SK-MEL-5 (cell line): ENCODE data around the gene PPARA. TPM values are rescaled to one million over a fixed set of nuclear protein-coding genes. Genes with fewer than 3 reads are reported as not detected.

Experiments
- DNase-seq: peaks from one replicate; pipeline ENCODE4 v3.0.0-alpha.2; 2016; ENCODE audit warnings: low read depth, low spot score
- in situ Hi-C: cut with HindIII; loops from 2 replicates; pipeline ENCODE4 v1.10.0; 2016; ENCODE audit warnings: low sequenced_read_pairs, high pct_unique_total_duplicates, low pct_unique_long_range_greater_than_20kb
- total RNA-seq: library from RNA; depleted of rRNA; stranded (reverse); fragments of >200 nt; shearing (Covaris generic); gene quantifications from 2 replicates; pipeline ENCODE4 v1.2.3, GENCODE V29; 2014

PPARA gene
- total RNA-seq, 1 experiment from 2014 or later: 10.6 TPM

GRCh38 chr22:46280063-46280817 is 129.9 kb downstream of the PPARA start:
- no peak for DNase-seq
- in situ Hi-C loops: no loop called here

GRCh38 chr22:46280999-46281623 is 130.8 kb downstream of the PPARA start:
- DNase-seq: no peak
- in situ Hi-C loops: no loop called here

DNA sequence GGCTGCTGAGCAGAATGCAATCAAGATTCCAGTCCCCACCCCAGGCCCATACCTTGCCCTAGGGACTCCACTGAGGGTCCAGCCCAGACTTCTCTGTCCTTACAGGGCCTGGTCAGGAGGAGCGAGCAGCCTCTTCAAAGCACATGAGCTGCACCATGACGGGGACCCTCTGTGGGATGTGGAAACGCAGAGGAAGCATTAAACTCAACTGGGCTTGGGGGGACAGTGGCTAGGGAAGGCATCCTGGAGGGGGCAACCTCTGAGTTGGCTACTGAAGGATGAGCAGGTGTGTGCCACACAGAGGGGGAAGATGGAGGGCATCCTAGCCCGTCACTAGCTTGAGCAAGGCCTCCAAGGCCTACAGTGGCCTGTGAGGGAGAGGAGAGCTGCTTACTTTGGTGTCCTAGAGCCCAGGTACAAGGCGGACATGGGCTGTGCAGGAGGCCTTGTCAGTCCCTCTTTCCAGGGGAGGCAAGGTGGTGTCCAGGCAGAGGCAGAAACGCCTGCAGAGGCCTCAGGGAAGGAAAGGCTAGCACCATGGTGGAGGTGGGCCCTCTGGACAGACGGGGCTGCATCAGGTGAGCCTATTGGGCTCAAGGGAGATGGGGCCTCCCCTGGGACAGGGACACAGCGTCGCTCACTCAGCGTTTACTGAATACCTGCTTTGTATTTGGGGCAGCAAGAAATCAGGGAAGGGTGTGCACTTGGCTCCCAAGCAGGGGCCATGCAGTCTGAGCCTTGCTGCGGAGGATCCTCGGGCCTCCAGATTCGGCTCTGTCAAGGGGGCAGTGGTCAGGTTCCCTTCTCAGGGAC is 131.7 kb downstream of the PPARA start:
- no peak for DNase-seq
- in situ Hi-C loops: no loop called here

GRCh38 chr22:46286006-46286405 is 135.7 kb downstream of the PPARA start:
- no peak for DNase-seq
- in situ Hi-C loops: no loop called here

DNA sequence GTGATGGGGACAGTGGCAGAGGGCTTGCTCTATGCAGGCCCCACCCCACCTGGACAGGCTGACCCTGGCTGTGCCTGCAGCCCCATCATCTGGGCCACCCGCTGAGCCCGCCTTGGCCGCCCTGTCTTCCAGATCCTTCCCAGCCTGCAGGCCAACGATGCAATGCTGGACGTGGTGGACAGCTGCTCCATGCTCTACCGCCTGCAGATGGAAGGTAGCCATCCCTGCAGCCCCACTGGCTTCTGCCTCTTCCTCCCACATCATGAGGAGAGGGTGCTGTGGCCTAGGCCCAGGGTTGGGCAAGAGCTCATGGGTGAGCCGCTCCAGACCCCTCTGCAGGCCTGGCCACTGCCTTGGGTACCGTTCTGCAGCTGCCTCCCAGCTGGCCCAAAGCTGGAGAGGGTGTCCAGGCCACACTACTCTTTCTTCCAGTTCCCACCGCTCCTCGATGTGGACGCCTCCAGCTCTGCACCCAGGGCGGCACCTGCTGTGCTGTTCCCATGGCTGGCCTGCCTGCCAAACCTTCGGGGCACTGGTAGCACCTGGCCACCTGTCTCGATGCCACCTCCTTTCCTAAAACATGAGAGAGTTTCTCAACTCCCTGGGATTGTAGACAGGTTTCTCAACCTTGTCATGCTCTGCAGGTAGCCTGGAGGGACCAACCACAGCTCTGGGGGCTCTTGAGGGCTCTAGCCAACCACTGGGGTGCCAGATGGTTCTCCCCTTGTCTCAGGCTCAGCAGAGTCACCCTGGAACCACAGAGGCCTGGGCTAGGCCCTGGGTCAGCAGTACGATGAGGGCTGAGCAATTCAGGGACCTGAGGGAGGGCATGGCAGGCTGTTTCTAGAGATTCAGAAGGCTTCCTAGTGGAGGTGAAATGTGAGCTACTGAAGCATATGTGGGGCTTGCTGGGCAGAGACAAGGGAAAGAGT is 136.9 kb downstream of the PPARA start:
- no peak for DNase-seq
- in situ Hi-C loops: no loop called here

DNA sequence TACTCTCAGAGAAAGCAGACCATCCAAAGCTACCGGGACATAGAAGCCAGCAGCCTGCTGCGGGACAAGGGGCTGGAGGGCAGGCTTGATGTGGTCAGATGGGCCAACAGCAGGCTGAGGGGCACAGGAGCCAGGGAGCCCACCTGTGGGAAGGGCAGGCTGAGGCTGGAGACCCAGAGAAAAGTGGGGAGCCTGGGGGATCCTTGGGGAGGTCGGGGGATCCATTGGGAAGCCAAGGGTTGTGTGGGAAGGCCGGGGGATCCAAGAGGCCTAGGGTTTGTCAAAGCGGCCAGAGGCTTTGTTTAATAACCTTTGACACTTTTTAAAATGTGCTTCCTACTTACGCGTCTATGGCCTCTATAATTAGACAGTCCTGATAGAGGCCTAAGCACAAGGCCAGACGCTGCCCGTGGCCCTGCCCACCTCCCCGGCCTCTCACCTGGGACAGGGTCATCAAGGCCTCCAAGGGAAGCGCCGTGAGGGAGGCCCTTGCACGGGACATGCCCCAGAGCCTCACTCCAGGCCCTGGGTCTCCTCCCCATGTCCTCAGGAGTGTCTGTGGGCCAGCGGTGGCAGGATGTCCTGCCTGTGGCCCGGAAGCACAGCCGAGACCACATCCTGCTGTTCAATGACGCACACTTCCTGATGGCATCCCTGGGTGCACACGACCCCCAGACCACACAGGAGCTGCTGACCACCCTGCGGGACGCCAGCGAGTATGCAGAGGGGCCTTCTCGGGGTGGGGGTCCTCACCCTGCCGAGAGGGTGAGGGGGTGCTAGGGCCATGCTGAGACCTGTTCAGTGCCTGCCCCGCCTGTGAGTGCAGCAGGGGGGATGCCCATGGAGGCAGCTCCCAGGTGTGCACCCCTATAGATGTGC is 137.8 kb downstream of the PPARA start:
- DNase-seq: no peak
- in situ Hi-C loops: no loop called here

GRCh38 chr22:46288846-46289243 is 138.5 kb downstream of the PPARA start:
- in situ Hi-C loops: no loop called here
- DNase-seq: no peak

DNA sequence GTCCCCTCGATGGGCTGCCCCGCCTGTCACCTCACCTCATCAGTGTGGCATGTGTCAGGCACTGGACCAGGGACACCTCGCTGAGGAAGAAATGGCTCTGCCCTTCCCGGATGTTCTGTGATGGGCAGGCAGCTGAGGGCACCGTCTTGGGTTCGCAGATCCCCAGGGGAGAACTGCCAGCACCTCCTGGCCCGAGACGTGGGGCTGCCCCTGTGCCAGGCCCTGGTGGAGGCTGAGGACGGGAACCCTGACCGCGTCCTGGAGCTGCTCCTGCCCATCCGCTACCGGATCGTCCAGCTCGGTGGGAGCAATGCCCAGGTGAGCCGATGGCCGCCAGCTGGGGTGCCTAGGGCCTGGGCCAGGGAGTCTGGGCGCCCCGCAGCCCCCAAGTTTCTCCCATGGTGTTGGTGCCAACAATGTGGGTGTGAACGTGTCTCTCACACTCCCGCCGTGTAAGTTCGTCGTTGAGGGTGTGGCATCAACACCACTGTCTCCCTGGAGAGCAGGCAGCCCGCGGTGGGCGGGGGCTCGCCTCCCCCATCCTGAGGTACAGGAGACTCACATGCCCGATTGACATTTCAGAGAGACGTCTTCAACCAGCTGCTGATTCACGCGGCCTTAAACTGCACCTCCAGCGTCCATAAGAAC is 139.0 kb downstream of the PPARA start:
- no peak for DNase-seq
- in situ Hi-C loops: no loop called here

DNA sequence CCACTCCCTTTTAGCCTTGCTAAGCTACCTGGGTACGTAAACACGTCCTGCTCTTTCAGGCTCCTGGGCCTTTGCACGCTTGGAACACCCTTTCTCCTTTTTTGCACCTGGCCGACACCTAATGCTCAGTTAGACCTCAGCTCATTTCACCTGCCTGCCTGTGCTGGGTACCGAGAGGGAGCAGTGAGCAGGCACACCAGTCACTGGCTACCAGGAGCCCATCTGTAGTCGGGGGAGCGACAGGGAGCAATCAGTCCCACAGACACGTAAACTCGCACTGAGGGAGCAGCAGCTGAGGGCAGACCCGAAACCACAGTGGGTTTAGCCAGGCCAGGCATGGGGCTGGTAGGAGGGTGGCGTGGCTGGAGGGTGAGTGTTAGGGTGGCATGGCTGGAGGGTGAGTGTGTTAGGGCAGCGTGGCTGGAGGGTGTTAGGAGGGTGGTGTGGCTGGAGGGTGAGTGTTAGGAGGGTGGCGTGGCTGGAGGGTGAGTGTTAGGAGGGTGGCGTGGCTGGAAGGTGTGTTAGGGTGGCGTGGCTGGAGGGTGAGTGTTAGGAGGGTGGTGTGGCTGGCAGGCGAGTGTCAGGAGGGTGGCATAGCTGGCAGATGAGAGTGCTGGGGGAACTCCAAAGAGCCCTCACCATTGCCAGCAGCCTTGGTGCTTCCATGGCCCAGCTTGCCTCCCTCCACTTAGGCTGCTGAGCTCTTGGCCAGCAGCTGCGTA is 140.0 kb downstream of the PPARA start:
- no peak for DNase-seq
- in situ Hi-C loops: no loop called here

- DNase-seq: no peak
- in situ Hi-C loops: no loop called here
Measured at GRCh38 chr22:46290843-46291785, 140.8 kb downstream of the PPARA start.

DNA sequence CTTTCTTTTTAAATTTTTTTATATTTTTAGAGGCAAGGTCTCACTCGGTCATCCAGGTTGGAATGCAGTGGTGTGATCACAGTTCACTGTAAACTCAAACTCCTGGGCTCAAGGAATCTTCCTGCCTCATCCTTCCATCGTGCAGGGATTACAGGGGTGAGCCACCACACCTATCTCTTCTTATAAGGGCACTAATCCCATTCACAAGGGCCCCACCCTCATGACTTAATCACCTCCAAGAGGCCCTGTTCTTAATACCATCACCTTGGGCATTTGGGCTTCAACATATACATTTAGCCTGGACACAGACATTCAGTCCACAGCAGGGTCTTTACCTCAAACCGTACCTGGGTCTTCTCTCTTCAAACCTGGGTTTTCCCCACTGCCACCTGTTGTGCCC is 141.8 kb downstream of the PPARA start:
- no peak for DNase-seq
- in situ Hi-C loops: no loop called here

GRCh38 chr22:46292732-46293131 is 142.4 kb downstream of the PPARA start:
- in situ Hi-C loops: no loop called here
- no peak for DNase-seq
